DOHH2 (cell line): ENCODE data around the gene CD9.

ENCODE experiments used
- H3F3A ChIP-seq: fragments of 200-600 bp; sonication (generic), shearing (Covaris generic); 2 replicates; pipeline ENCODE4 v1.6.0; 2016; ENCODE audit warnings: antibody characterized with exemption, mild to moderate bottlenecking; ENCODE audit not compliant: control insufficient read depth, insufficient read depth
- H3K27ac ChIP-seq: fragments of 200-600 bp; sonication (generic); 2 replicates; pipeline ENCODE4 v1.5.1; 2014; ENCODE audit warnings: low read depth, mild to moderate bottlenecking, low read length, moderate library complexity
- H3K27me3 ChIP-seq: fragments of 200-600 bp; sonication (generic); 2 replicates; pipeline ENCODE4 v1.6.1; 2014; ENCODE audit warnings: mild to moderate bottlenecking, low read length, mixed read lengths; ENCODE audit not compliant: control insufficient read depth
- H3K36me3 ChIP-seq: fragments of 200-600 bp; sonication (generic); 2 replicates; pipeline ENCODE4 v1.6.1; 2014; ENCODE audit warnings: mild to moderate bottlenecking, low read length, moderate library complexity, mixed read lengths; ENCODE audit not compliant: control insufficient read depth
- H3K4me1 ChIP-seq: fragments of 200-600 bp; sonication (generic); 2 replicates; pipeline ENCODE4 v1.6.1; 2014; ENCODE audit warnings: mild to moderate bottlenecking, low read length, mixed read lengths; ENCODE audit not compliant: control insufficient read depth
- H3K4me2 ChIP-seq: fragments of 200-600 bp; sonication (generic); 2 replicates; pipeline ENCODE4 v1.6.0; 2014; ENCODE audit warnings: mild to moderate bottlenecking, low read length, moderate library complexity
- H3K4me3 ChIP-seq: fragments of 200-600 bp; sonication (generic); 2 replicates; pipeline ENCODE4 v1.5.1; 2014; ENCODE audit warnings: mild to moderate bottlenecking, low read length, mixed read lengths
- H3K79me2 ChIP-seq: fragments of 200-600 bp; sonication (generic); 2 replicates; pipeline ENCODE4 v1.6.1; 2014; ENCODE audit warnings: mild to moderate bottlenecking, low read length, mixed read lengths; ENCODE audit not compliant: control insufficient read depth
- H3K9me2 ChIP-seq: fragments of 200-600 bp; sonication (generic); replicated peaks from 2 replicates; pipeline ENCODE4 v1.6.1; 2014; ENCODE audit warnings: mild to moderate bottlenecking, low read length, mixed read lengths; ENCODE audit not compliant: control insufficient read depth
- H3K9me3 ChIP-seq: fragments of 200-600 bp; sonication (generic); 2 replicates; pipeline ENCODE4 v1.6.1; 2014; ENCODE audit warnings: antibody characterized with exemption, low read length, mixed read lengths; ENCODE audit not compliant: control insufficient read depth, insufficient read depth
- H4K20me1 ChIP-seq: fragments of 200-600 bp; sonication (generic); 2 replicates; pipeline ENCODE4 v1.6.0; 2014; ENCODE audit warnings: low read depth, mild to moderate bottlenecking, antibody characterized with exemption, low read length, moderate library complexity; ENCODE audit not compliant: control insufficient read depth, insufficient read depth
- CTCF ChIP-seq: fragments of 200-600 bp; sonication (generic); IDR thresholded peaks from one replicate; pipeline ENCODE4 v1.5.1; 2014; ENCODE audit warnings: antibody characterized with exemption, mild to moderate bottlenecking, low read depth, low read length; ENCODE audit not compliant: poor library complexity, severe bottlenecking
- EZH2phosphoT487 ChIP-seq: fragments of 200-600 bp; sonication (generic); IDR thresholded peaks from 2 replicates; pipeline ENCODE4 v1.6.1; 2017; ENCODE audit warnings: borderline replicate concordance, mild to moderate bottlenecking, antibody characterized with exemption, low read length, moderate library complexity, mixed read lengths

Gene CD9

GRCh38 chr12:6279256-6279628 lies 79.0 kb downstream of the CD9 start:
- Histone ChIP-seq H3K9me2 (no peaks in the 10 kb centered on the region), H4K20me1 (0 out of 2 replicates have a peak, but pooled peaks cover 4% of the 10 kb centered on the region), H3F3A (no peaks in the 10 kb centered on the region), H3K27me3 (peaks cover 33% of the 10 kb centered on the region), H3K4me1 (peaks cover 10% of the 10 kb centered on the region), H3K4me3 (no peak overlapping the region), H3K79me2 (no peaks in the 10 kb centered on the region), H3K9me3 (no peaks in the 10 kb centered on the region), H3K4me2 (peak overlapping the region; percentile 84; the same call in 1 of the 2 replicates), H3K36me3 (no peaks in the 10 kb centered on the region), H3K27ac (no peak overlapping the region)
- TF ChIP-seq CTCF (no peak), EZH2phosphoT487 (no peak)

GRCh38 chr12:6279631-6280030 lies 79.4 kb downstream of the CD9 start:
- no peak overlapping the region for H3K4me2 ChIP-seq
- no peak overlapping the region for H3K27ac ChIP-seq
- H3K4me1 ChIP-seq, result peaks cover 10% of the 10 kb centered on the region

GRCh38 chr12:6280053-6280469 lies 79.9 kb downstream of the CD9 start:
- H3K9me3 ChIP-seq, result no peaks in the 10 kb centered on the region
- no peak overlapping the region for H3K4me3 ChIP-seq
- H3F3A ChIP-seq, result no peaks in the 10 kb centered on the region
- H4K20me1 ChIP-seq, result 0 out of 2 replicates have a peak, but pooled peaks cover 4% of the 10 kb centered on the region
- H3K4me2 ChIP-seq, result no peak overlapping the region
- H3K9me2 ChIP-seq, result no peaks in the 10 kb centered on the region
- peaks cover 33% of the 10 kb centered on the region for H3K27me3 ChIP-seq
- H3K79me2 ChIP-seq, result no peaks in the 10 kb centered on the region
- H3K4me1 ChIP-seq, result peaks cover 10% of the 10 kb centered on the region
- H3K36me3 ChIP-seq, result no peaks in the 10 kb centered on the region
- no peak for TF ChIP-seq CTCF
- TF ChIP-seq EZH2phosphoT487, result no peak
- no peak overlapping the region for H3K27ac ChIP-seq

More at GRCh38 chr12:6279631-6280030, 79.4 kb downstream of the CD9 start:
- no peaks in the 10 kb centered on the region for H3K79me2 ChIP-seq
- no peak overlapping the region for H3K4me3 ChIP-seq
- H3K27me3 ChIP-seq, result peaks cover 33% of the 10 kb centered on the region
- H3F3A ChIP-seq, result no peaks in the 10 kb centered on the region
- H3K36me3 ChIP-seq, result no peaks in the 10 kb centered on the region
- no peaks in the 10 kb centered on the region for H3K9me2 ChIP-seq
- TF ChIP-seq EZH2phosphoT487 (no peak), CTCF (no peak)
- H4K20me1 ChIP-seq, result 0 out of 2 replicates have a peak, but pooled peaks cover 4% of the 10 kb centered on the region
- no peaks in the 10 kb centered on the region for H3K9me3 ChIP-seq
